DLD1 (cell line): ENCODE data around the gene IRGM.
"Not testable (repeated sequence)": the region's sequence is repeated elsewhere in the genome, so short reads cannot be mapped to it uniquely, and the experiment has no call there.

Source experiments
- in situ Hi-C: cut with HindIII; loops from 2 replicates; pipeline ENCODE4 v1.10.0; 2017; ENCODE audit warnings: low sequenced_read_pairs

Gene IRGM

GRCh38 chr5:150846308-150846653, at the start of gene IRGM:
Gene IRGM (plus strand): TSS chr5:150846521. CDS start chr5:150848124, 1,603 bp downstream.
- in situ Hi-C loops, result not testable (repeated sequence)

- in situ Hi-C loops, result no loop called here
These were observed 48.9 kb upstream of the IRGM start for GRCh38 chr5:150797384-150797783.

GRCh38 chr5:150801117-150801927, 45.0 kb upstream of the IRGM start:
- in situ Hi-C loops, result no loop called here

- in situ Hi-C loops, result no loop called here
These were observed 41.9 kb upstream of the IRGM start for GRCh38 chr5:150804388-150804787.

- in situ Hi-C loops, result no loop called here
These were observed 37.0 kb upstream of the IRGM start for GRCh38 chr5:150809363-150809762.

GRCh38 chr5:150815010-150815409, 31.3 kb upstream of the IRGM start:
- in situ Hi-C loops, result no loop called here

- in situ Hi-C loops, result no loop called here
These were observed 29.4 kb upstream of the IRGM start for GRCh38 chr5:150816946-150817345.

GRCh38 chr5:150829744-150830143, 16.6 kb upstream of the IRGM start:
- in situ Hi-C loops, result no loop called here

- in situ Hi-C loops, result not testable (repeated sequence)
These were observed 14.5 kb upstream of the IRGM start for GRCh38 chr5:150831821-150832220.

- in situ Hi-C loops, result no loop called here
These were observed 10.3 kb upstream of the IRGM start for GRCh38 chr5:150836064-150836463.

- in situ Hi-C loops, result no loop called here
These were observed 9.6 kb upstream of the IRGM start for GRCh38 chr5:150836703-150837102.

GRCh38 chr5:150845185-150845859, 999 bp upstream of the IRGM start:
- in situ Hi-C loops, result not testable (repeated sequence)

GRCh38 chr5:150846654-150847333, 473 bp downstream of the IRGM start:
- in situ Hi-C loops, result no loop called here

- in situ Hi-C loops, result no loop called here
These were observed 994 bp downstream of the IRGM start for GRCh38 chr5:150847334-150847695.

- in situ Hi-C loops, result no loop called here
These were observed 1.9 kb downstream of the IRGM start for GRCh38 chr5:150848271-150848670.

GRCh38 chr5:150851039-150851438, 4.7 kb downstream of the IRGM start:
- in situ Hi-C loops, result no loop called here

GRCh38 chr5:150853561-150853960, 7.2 kb downstream of the IRGM start:
- in situ Hi-C loops, result no loop called here

- in situ Hi-C loops, result not testable (repeated sequence)
These were observed 10.4 kb downstream of the IRGM start for GRCh38 chr5:150856700-150857099.

GRCh38 chr5:150860246-150860821, 14.0 kb downstream of the IRGM start:
- in situ Hi-C loops, result no loop called here

- in situ Hi-C loops, result no loop called here
These were observed 15.7 kb downstream of the IRGM start for GRCh38 chr5:150862070-150862469.

GRCh38 chr5:150879358-150879757, 33.0 kb downstream of the IRGM start:
- in situ Hi-C loops, result no loop called here
